ENCODE measurements around the gene PPP3CA.
"Not testable (repeated sequence)": the region's sequence is repeated elsewhere in the genome, so short reads cannot be mapped to it uniquely, and the experiment has no call there.

PPP3CA gene

DNA sequence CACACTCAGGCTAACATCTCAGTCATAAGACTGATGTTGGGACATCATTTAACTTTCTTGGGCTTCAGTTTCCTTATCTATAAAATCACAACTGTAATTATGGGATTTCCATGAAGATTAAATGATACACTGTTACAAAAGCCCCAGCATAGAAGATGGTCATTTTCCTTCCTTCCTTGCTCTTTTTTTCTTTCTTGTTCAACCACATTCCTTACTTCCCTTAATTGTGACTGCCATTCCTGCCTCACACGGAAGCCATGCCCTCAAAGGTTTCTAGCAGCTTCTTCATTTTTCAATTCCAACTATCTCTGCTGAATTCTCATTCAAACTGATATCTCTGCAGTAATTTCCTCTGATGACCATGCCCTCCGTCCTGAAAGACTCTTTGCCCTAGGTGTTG, 311.8 kb downstream of the PPP3CA start:
- DNase-seq: no peak

DNA sequence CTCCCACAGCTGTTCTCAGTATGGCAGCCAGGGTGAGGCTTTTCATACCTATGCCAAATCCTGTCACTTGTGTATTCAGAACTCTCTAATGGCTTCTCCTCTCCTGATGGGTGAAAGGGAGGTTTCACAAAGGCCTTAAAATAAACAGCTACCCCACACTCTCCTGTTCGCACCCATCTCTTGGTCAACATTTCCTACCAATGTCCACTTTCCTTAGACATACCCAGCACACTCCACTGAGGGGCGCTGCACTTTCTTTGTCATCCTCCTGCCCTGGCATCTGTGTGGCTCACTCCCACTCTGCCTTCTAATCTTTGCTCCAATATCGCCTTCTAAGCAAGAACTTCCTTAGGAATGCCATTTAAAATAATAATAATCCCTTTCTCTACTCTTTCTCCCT, 313.3 kb downstream of the PPP3CA start:
- no peak for DNase-seq

DNA sequence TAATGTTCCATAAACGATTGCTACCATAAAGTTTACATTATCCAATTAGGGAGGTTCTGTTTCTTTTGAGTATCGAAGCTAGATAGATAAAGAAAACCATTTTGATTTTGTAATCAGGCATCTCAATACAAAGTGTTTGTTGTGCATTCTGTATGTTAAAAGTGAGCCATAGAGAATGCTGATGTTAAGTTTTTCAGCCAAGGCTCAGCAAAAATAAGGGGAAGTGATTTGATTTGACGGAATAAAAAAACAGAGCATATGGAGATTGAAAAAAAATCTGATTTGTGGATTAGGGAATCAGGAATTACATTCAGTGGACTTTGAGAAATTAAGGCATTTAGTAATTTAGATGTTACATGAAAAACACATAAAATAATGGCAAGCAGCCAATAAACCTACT, 314.8 kb downstream of the PPP3CA start:
- no peak for DNase-seq

DNA sequence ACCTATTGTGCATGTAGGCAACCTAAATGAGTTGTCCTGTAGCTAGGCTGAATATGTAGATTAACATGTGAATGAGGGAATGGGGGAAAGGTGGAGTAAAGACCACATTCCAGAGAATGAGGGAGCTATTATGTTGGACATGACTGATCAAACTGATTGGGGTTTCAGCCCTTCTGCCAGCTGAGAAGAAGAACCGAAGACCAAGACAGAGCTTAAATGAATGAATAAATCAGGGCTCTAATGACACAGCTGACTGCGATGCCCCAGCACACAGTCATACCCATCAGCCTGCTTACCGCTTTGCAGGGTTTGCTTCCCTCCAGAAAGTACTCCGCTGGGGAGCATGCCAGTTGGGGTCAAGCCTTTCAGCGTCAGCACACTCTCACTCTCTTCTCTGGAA, 315.4 kb downstream of the PPP3CA start:
- DNase-seq: no peak

DNA sequence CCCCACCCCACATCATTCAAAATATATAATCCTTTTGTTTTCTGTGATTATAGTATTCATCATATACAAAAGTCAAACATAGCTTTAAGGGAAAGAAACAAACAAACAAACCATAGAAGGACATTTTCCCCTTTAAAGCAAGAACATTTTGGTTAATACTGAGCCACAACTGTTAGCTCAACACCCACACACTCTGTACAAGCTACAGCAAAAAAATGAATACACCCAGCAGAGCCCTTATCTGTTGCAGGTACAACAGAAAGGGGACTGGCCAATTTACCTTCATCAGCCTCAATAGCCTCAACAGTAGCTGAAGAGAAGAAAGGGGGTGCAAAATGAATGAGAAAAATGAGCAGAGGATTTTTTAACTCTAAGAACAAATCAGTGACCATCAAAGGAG, 318.4 kb downstream of the PPP3CA start:
- no peak for DNase-seq

DNA sequence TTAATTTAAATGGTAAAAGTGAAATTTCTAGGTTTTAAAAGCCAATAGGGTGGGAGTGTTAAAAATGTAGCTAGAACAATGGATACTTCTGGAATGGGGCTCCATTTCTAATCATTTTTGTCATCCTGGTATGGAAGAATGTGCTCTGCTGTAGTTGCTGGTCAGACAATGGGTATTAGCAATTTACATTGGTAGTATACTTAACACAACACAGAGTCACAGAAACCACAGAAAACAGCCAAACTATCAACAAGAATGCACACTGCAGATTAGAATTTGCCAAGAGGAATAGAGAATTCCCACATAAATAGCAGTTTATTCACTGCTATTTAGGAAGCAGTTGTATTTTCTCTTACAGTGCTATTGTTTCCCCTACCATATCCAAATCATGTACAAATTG, 319.6 kb downstream of the PPP3CA start:
- no peak for DNase-seq

DNA sequence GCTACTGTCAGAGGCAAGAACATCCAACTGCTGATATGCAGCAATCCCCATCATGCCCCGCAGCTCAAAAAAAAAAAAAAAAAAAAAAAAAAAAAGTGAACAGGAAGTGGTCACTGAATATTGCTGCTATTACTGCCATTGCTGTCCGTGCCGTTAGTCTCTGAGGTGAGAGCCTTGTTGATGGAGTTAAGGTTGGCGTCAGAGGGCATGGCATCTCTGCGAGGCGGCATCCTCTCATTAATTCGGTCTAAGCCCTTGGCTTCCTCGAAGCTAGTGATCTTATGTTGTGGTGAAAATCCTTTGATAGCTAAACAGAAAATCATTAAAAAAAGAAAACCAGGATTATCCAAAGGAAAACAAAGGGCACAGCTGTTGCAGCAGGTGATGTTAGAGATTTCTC, 321.6 kb downstream of the PPP3CA start:
- DNase-seq: peak; percentile 9

DNA sequence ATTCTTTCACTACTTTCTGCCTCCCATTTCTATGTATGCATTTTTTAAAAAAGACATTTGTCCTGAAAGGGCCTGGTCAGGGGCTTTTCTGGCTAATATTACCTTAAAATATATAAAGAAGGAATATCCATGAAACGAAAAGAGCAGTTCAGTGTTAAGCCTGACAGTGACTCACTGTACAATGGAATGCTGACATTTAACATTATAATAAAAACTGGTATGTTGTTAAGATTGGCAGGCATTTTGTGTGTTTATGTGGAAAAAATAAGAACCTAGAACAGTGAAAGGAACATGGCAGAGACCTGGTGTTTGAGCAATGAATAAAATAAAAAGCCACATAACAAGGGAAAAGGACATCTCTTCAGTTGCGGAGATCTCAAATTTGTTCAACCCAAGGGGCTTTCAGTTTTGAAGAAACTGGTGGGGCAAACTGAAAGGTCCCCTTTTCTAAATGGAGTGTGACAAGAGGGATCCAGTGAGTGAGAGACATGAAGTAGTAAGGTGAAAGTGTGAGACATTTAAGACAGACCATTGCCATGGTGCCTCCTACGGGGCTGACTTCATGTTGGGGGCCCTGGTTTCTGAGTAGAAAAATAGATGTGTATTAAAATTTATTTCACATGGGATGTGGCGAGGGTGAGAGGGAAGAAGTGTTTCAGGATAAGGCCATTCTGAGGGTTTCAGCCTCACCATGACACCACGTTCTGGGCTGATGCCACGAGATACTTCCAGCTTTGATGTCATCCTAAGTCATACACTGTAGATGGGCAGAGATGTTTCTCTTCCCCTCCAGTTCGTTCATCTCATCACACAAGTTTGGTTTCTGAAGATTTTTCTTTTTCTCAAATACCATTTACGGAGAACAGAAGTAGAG, 324.9 kb downstream of the PPP3CA start:
- DNase-seq: no peak

DNA sequence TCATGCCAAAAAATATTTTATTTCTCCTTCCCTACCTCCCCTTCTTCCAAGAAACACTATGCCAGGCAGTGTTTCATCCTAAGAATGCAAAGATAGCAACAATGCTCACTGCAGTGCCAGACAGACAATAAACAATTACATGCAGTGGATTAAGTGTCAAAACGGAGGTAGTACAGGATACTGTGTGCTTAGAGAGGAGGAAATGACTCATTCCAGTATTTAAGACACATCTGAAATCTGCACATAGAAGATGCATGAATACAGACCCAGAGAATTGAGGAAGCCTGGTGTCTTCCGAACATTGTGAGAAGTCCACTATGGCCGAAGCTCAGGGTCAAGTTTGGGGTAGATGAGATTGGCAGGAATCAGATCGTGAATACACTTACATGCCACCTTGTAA, 326.4 kb downstream of the PPP3CA start:
- peak; percentile 60 for DNase-seq

DNA sequence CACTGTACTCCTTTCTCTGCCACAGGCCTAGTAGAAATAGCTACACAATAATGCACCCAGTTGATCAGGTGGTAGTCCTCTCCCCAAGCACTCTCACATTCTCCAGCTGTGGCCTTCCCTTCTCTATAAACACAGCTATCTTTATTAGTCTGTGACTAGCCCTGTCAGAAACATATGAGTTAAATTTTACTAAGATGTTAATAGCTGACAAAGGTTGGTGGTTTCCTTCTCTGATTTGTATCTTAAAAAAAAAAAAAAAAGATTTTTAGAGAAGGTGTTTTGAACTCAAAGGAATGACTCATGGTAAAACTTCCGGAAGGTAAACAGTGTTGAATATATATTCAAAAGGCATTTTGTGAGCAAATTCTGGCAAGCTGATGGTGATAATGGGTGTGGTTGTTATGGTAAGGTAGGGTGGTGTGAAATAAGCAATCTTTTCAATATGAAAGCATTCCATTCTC, 327.4 kb downstream of the PPP3CA start:
- DNase-seq: peak; percentile 77

DNA sequence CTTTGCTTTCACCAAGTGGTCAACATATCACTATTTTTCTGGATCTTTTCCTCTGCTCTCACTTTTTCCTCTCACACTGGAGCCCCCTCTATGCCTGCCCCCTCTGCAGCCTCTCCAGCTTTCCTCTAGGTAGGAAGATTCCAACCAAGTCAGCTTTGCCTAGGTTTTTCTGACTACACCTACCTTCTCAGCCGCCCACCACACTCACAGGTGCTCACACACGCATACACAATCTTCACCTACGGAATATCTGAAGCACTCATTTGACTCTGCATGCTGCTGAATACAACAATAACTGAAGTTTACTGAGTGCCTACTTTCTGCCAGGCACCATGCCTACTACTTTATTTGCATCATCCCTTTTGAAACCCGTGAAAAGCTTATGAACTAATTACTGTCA, 328.0 kb downstream of the PPP3CA start:
- no peak for DNase-seq

DNA sequence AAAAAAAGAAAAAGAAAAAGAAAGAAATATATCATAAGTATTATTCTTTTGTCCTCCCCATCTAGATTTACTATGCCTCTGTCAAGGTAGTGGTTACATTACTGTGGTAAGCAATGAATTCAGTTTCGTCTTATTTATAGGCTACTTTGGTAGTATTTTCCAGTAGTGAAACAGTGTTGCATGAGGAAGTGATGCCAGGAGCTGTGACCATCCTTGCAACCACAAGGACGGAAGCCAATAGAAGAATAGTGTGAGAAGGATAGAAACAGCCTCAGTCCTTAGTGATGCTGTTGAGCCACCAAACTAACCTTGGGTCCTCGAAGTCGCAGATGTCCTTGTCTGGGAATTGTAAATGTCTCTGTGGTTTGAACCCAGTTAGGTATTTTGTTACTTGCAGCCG, 328.5 kb downstream of the PPP3CA start:
- DNase-seq: peak; percentile 40

DNA sequence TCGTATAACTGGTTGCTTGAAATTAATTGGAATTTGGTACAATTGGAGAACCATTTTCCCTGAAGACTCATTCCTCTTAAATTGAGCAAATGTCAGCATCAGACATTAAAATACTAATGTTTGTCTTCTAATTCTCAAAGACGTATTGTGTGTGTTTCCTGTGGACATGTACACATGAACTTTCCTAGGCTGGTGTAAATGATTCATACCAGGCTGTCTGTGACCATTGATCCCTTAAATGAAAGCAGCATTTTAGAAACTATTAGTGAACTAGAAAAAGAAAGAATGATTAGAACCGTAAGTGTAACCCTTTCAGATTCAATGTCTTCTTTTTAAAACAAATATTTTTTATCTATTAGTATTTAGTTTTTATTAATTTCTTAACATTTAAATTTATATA, 332.9 kb downstream of the PPP3CA start:
- no peak for DNase-seq

DNA sequence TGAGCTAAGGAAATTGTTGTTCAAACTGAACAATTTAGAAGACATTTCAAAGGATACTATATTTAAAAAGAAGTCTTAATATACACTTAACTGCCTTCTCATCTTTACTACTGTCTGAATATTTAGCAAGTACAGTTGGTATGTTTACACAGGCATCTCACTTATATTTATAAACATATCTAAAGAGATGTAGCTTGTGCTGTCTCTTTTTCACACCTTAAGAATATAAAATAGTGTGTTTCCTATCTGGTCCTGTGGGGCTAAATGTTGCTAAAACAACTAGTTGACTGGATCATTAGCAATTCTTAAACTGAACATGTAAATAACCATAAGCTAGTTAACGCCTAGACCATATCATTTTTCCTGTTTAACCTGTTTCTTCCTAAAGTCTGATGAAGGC, 336.3 kb downstream of the PPP3CA start:
- DNase-seq: no peak

DNA sequence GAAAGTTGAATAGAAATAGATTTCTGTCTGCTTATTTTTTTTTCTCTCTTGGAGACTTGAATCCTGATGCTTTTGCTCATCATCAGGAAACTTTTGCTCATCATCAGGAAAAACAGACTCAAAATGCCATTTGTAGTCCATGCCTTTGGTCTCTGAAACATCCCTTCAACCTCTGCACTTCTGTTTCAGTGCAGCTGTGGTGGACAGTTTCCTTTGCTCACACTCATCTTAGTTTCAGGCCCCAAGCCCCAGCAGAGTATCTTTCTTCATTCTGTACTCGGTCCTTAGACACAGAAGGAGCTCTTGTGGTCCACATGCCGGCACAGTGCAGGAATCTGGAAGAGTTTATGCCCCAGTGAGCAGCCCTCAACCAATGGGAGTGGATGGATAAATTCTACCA, 337.9 kb downstream of the PPP3CA start:
- no peak for DNase-seq

DNA sequence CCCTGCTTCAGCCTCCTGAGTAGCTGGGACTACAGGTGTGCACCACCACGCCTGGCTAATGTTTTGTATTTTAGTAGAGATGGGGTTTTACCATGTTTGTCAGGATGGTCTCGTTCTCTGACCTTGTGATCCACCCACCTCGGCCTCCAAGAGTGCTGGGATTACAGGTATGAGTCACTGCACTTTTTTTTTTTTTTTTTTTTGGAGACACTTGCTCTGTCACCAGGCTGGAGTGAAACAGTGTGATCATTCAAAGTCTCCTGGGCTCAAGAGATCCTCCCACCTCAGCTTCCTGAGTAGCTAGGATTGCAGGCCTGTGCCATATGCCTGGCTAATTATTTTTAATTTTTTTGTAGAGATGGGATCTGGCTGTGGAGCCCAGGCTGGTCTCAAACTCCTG, 338.8 kb downstream of the PPP3CA start:
- DNase-seq: no peak

DNA sequence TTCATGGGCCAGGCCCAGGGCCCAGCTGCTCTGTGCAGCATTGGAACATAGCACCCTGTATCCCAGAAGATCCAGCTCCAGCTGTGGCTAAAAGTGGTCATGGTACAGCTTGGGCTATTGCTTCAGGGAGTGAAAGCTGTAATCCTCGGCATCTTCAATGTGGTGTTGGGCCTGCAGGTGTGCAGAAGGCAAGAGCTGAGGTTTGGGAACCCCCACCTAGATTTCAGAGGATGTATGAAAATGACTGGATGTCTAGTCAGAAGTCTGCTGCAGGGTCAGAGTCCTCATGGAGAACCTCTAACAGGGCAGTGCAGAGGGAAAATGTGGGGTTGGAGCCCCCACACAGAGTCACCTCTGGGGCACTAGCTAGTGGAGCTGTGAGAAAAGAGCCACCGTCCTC, 341.7 kb downstream of the PPP3CA start:
- DNase-seq: no peak

DNA sequence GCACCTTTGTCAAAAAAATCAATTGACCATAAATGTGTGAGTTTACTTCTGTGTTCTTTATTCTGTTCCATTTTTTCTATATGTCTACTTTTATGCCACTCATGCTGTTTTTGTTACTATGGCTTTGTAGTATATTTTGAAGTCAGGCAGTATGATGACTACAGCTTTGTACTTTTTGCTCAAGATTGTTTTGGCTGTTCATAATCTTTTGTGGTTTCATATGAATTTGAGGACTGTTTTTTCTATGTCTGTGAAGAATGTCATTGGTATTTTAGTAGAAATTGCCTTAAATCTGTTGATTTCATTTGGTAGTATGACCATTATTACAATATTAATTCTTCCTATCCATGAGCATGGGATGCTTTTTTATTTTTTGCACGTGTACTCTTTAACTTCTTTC, 346.8 kb downstream of the PPP3CA start:
- no peak for DNase-seq

DNA sequence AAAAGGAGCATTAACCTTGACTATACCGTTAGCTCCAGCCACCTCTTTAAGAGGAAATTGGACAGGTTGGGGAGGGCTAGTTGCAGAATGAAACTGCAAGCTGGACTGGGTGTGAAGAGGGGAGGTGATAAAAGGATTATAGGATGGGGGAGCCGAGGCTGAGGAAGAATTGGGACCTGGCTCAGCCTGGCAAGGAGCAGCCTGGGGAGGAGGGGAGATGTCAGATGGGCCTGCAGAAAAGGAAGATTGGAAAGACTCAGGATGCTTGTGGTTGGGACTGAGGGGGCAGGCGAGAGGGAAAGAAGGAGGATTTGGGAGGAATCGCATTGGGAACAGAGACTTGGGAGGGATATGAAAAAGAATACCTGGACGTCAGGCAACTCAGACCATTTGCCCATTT, 351.7 kb downstream of the PPP3CA start:
- DNase-seq: no peak

DNA sequence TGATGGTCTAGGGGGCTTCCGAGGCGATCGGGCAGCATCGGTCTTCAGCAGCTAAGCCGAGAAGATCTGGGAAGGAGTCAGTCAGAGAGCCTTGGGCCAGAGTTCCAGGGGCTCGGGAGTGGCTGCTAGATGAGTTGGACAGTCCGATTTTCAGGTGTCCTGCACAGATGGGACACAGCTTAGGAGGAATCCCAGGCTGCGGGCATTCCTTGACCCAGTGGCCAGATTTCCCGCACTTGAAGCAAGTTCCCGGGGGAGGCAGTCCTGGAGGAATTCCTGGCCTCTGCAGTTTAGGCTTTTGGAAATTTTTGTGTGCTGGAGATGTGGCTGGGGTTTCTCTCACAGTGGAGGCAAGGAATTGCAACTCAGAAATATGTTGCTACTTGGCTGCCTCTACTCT, 352.3 kb downstream of the PPP3CA start:
- DNase-seq: not testable (repeated sequence)

DNA sequence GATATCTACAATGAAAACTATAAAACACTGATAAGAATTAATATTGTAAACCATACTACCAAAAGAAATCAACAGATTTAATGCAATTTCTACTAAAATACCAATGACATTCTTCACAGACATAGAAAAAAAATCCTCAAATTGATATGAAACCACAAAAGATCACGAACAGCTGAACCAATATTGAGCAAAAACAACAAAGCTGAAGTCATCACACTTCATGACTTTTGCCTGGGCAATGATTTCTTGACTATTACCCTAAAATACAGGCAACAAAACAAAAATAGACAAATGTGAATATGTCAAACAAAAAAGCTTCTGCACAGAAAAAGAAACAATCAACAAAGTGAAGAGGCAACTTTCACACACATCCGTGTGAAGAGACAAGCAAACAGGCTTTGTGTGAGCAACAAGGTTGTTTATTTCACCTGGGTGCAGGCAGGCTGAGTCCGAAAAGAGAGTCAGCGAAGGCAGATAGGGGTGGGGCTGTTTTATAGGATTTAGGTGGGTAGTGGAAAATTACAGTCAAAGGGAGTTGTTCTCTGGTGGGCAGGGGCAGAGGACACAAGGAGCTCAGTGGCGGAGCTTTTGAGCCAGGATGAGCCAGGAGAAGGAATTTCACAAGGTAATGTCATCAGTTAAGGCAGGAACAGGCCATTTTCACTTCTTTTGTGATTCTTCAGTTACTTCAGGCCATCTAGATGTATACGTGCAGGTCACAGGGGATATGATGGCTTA, 355.8 kb downstream of the PPP3CA start:
- DNase-seq: not testable (repeated sequence)

DNA sequence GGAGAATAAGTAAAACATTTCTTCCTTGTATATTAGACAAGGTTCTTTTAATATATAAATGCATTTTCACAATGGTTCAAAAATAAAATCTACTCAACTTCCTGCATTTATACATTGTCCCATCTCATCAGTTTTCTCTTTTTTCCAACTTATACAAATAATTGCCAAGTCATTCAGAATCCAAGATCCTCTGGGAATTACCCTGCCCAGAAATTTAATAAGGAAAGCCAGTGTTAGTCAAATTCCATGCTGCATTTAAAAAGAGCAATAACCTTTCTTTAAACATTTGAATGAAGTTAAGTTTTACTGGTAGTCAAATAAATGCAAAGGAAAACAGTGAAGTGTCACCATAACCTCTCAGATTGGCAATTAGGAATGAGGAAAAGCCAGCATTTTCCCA, 357.9 kb downstream of the PPP3CA start:
- DNase-seq: no peak

DNA sequence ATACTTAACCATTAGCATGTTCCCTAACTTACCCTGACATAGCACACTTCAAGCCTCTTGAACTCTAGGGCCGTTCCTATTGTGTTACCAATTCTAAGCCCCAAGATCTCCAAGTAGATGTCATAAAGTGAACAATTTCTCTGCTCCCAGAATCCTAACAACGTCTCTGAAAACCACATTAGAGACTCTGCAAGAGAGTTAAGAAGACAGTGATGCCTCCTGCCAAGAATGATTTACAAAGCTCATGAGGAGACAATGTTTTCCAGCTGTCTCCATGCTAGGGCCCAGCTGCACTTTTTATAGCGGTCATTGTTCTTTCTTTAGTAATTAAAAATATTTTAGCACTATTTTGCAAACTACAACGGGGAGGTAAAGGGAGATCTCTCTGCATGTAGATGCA, 358.4 kb downstream of the PPP3CA start:
- DNase-seq: no peak

DNA sequence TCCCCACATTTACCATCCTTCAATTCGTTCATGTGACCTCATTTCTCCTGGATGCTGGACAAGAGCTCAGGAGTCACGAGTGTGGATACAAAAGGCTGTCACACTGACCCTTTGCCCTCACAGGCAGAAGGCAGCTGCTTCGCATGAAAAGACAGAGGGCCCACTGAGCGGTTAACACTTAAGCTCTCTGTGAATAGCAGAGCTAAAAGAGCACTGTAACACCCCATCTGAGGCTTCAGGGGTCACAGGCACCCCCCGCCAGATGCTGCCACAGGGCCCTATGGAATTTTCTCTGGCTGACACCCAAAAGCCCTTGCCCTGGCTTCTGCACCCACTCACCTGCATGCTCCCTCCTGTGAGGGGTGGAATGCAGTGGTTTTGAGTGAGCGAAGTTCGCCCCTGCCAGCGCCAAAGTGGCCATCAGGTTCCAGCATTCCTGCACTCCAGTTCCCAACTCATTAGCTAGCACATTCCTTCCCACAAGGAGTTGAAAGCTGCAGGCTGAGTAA, 360.9 kb downstream of the PPP3CA start:
- DNase-seq: no peak

Data from CD4-positive, alpha-beta T cell treated with Interleukin-21 for 1 hour (primary cell).